CD14-positive monocyte (primary cell): ENCODE measurements around the gene R3HDM2. TPM values are rescaled to one million over a fixed set of nuclear protein-coding genes. Genes with fewer than 3 reads are reported as not detected.

Source experiments
- DNase-seq, 3 donors: peaks; one replicate each; pipeline ENCODE4 v3.0.0-alpha.2; 2011 to 2022
- H2AFZ ChIP-seq: 2 replicates; pipeline ENCODE4 v1.6.0; 2012; ENCODE audit warnings: mild to moderate bottlenecking, low read depth, low read length, inconsistent platforms; ENCODE audit not compliant: insufficient read depth, poor library complexity, severe bottlenecking
- H3K27ac ChIP-seq, 2 donors: 1 replicate in 1 of 2; 2 replicates in 1 of 2; pipeline ENCODE4 v1.5.1; 2012 to 2013; ENCODE audit warnings: low read length in 2 of 2, control low read depth in 1 of 2, inconsistent platforms in 1 of 2, low read depth in 1 of 2, mild to moderate bottlenecking in 1 of 2
- H3K27me3 ChIP-seq, 2 donors: one replicate each; pipeline versions ENCODE4 v1.6.0 to v1.6.1; 2011 to 2013; ENCODE audit warnings: low read length in 2 of 2; ENCODE audit not compliant: control insufficient read depth in 2 of 2, insufficient read depth in 2 of 2
- H3K36me3 ChIP-seq, 2 donors: replicated peaks in 1 of 2; 1 replicate in 1 of 2; 2 replicates in 1 of 2; pipeline versions ENCODE4 v1.5.1 to v1.6.1; 2012 to 2013; ENCODE audit warnings: low read length in 2 of 2, control low read depth in 1 of 2, inconsistent platforms in 1 of 2, mild to moderate bottlenecking in 1 of 2; ENCODE audit not compliant: insufficient read depth in 2 of 2, control insufficient read depth in 1 of 2
- H3K4me1 ChIP-seq, 2 donors: 1 replicate in 1 of 2; 2 replicates in 1 of 2; pipeline versions ENCODE4 v1.5.1 to v1.6.1; 2012 to 2013; ENCODE audit warnings: low read length in 2 of 2, control low read depth in 1 of 2, inconsistent platforms in 1 of 2, mild to moderate bottlenecking in 1 of 2, moderate library complexity in 1 of 2; ENCODE audit not compliant: insufficient read depth in 2 of 2, control insufficient read depth in 1 of 2
- H3K4me2 ChIP-seq: replicated peaks from 2 replicates; pipeline ENCODE3; 2012; ENCODE audit warnings: low read length, moderate library complexity, mild to moderate bottlenecking; ENCODE audit not compliant: poor library complexity, severe bottlenecking; ENCODE audit errors: extremely low read depth
- H3K4me3 ChIP-seq, 3 experiments: fragments of 200-600 bp in 1 of 3; sonication (generic) in 1 of 3; replicated peaks in 1 of 3; 1 replicate in 2 of 3; 2 replicates in 1 of 3; pipeline ENCODE4 v1.5.1; 2011 to 2013; ENCODE audit warnings: low read length in 3 of 3, mild to moderate bottlenecking in 3 of 3, control low read depth in 2 of 3, low read depth in 2 of 3, inconsistent platforms in 1 of 3, moderate library complexity in 1 of 3
- H3K79me2 ChIP-seq: 2 replicates; pipeline ENCODE4 v1.6.0; 2012; ENCODE audit warnings: mild to moderate bottlenecking, control low read depth, inconsistent platforms, low read length, moderate library complexity; ENCODE audit not compliant: insufficient read depth
- H3K9ac ChIP-seq: 2 replicates; pipeline ENCODE4 v1.6.0; 2017; ENCODE audit warnings: low read length, mild to moderate bottlenecking; ENCODE audit not compliant: insufficient read depth, poor library complexity, severe bottlenecking
- H3K9me3 ChIP-seq, 2 donors: replicated peaks in 1 of 2; 1 replicate in 1 of 2; 2 replicates in 1 of 2; pipeline versions ENCODE4 v1.5.1 to v1.6.1; 2012 to 2013; ENCODE audit warnings: low read length in 2 of 2, control low read depth in 1 of 2; ENCODE audit not compliant: control insufficient read depth in 1 of 2, insufficient read depth in 1 of 2
- H4K20me1 ChIP-seq: 2 replicates; pipeline ENCODE4 v1.6.0; 2012; ENCODE audit warnings: mild to moderate bottlenecking, low read length, control low read depth, moderate library complexity; ENCODE audit not compliant: insufficient read depth
- H3K27ac Mint-ChIP-seq, 7 donors: one replicate each; pipeline ENCODE4 v1.8.0; 2020; ENCODE audit warnings: mild to moderate bottlenecking in 7 of 7, mixed read lengths in 7 of 7, moderate library complexity in 6 of 7, inconsistent platforms in 2 of 7
- H3K27me3 Mint-ChIP-seq, 3 donors: one replicate each; pipeline ENCODE4 v1.8.0; 2021 to 2022; ENCODE audit warnings: low read depth in 3 of 3, mild to moderate bottlenecking in 3 of 3, mixed read lengths in 3 of 3, moderate library complexity in 3 of 3, inconsistent platforms in 1 of 3
- H3K36me3 Mint-ChIP-seq, 2 donors: one replicate each; pipeline ENCODE4 v1.8.0; 2020; ENCODE audit warnings: mixed read lengths in 2 of 2, inconsistent platforms in 1 of 2, mild to moderate bottlenecking in 1 of 2
- H3K4me1 Mint-ChIP-seq: one replicate; pipeline ENCODE4 v1.8.0; 2020; ENCODE audit warnings: mild to moderate bottlenecking, mixed read lengths
- H3K4me3 Mint-ChIP-seq, 2 donors: one replicate each; pipeline ENCODE4 v1.8.0; 2020; ENCODE audit warnings: mild to moderate bottlenecking in 2 of 2, mixed read lengths in 2 of 2, moderate library complexity in 1 of 2
- H3K9me3 Mint-ChIP-seq, 7 donors: one replicate each; pipeline ENCODE4 v1.8.0; 2020 to 2022; ENCODE audit warnings: mixed read lengths in 7 of 7, mild to moderate bottlenecking in 6 of 7, moderate library complexity in 6 of 7, inconsistent platforms in 2 of 7
- WGBS: methylation state at CpG from one replicate; pipeline ENCODE4 v1.1.5; 2013; ENCODE audit warnings: missing lambda C conversion rate; ENCODE audit not compliant: insufficient coverage; 5-methylcytosine and 5-hydroxymethylcytosine counted together
- intact Hi-C, 2 donors: fragments of 100-400 bp; cut with micrococcal nuclease; formaldehyde crosslinking; loops; one replicate each; pipeline versions ENCODE4 v1.15.0 to v1.15.1; 2023
- polyA plus RNA-seq, 3 donors: library from polyadenylated mRNA; depleted of rRNA in 1 of 3; unstranded in 2 of 3; stranded (reverse) in 1 of 3; fragments of 300-500 nt in 2 of 3; fragments of >200 nt in 1 of 3; fragmentation: Illumina TruSeq in 2 of 3; gene quantifications; 1 replicate in 2 of 3; 2 replicates in 1 of 3; pipeline ENCODE4 v1.2.3, GENCODE V29; 2012 to 2021
- TF ChIP-seq, protein P1 (sequence below): fragments of 200-600 bp; IDR thresholded peaks from one replicate; pipeline ENCODE4 v1.8.0; 2022; ENCODE audit warnings: antibody characterized with exemption, mild to moderate bottlenecking

The R3HDM2 gene
- polyA plus RNA-seq, 3 donors, result 4.2 to 69.4 (median 7.3) TPM

DNA sequence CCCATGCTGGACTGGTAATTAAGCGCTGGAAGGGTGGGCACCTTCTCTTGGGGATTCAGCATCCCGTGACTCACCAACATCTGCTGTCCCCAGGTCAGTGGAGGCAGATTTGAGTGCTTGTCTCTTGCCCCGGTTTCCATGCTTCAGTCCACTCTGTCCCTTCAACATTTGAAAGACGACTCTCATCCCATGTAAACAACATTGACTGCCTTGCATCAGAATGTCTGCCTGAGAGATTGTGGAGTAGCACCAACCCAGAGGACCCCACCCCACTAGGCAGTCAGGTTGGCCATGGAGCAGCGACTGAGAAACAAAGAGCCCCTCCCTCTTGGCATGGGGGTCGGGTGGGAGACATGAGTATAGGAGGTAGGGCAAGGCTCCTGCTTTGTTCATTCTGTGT is 174.9 kb downstream of the R3HDM2 start:
- 100% methylated on average over 2 of the region's 6 CpGs for WGBS
- intact Hi-C loops, result no loop called here
- Mint-ChIP-seq H3K36me3 (peaks cover 74 to 79% of the 10 kb centered on the region in 2 donors), H3K27me3 (peaks cover 0 to 2% (median 0%) of the 10 kb centered on the region in 3 donors), H3K4me3 (no peak overlapping the region), H3K27ac (no peak overlapping the region), H3K4me1 (no peaks in the 10 kb centered on the region), H3K9me3 (no peaks in the 10 kb centered on the region)
- Histone ChIP-seq H4K20me1 (no peaks in the 10 kb centered on the region), H3K4me3 (no peak overlapping the region), H3K9me3 (no peaks in the 10 kb centered on the region), H3K4me1 (no peaks in the 10 kb centered on the region), H3K27me3 (no peaks in the 10 kb centered on the region), H3K36me3 (peaks cover 68% of the 10 kb centered on the region in 2 donors), H3K27ac (no peak overlapping the region), H3K4me2 (no peak overlapping the region), H3K9ac (no peak overlapping the region), H2AFZ (no peak overlapping the region), H3K79me2 (no peaks in the 10 kb centered on the region)
- no peak for DNase-seq
- TF ChIP-seq, protein P1, sequence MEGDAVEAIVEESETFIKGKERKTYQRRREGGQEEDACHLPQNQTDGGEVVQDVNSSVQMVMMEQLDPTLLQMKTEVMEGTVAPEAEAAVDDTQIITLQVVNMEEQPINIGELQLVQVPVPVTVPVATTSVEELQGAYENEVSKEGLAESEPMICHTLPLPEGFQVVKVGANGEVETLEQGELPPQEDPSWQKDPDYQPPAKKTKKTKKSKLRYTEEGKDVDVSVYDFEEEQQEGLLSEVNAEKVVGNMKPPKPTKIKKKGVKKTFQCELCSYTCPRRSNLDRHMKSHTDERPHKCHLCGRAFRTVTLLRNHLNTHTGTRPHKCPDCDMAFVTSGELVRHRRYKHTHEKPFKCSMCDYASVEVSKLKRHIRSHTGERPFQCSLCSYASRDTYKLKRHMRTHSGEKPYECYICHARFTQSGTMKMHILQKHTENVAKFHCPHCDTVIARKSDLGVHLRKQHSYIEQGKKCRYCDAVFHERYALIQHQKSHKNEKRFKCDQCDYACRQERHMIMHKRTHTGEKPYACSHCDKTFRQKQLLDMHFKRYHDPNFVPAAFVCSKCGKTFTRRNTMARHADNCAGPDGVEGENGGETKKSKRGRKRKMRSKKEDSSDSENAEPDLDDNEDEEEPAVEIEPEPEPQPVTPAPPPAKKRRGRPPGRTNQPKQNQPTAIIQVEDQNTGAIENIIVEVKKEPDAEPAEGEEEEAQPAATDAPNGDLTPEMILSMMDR, result no peak

DNA sequence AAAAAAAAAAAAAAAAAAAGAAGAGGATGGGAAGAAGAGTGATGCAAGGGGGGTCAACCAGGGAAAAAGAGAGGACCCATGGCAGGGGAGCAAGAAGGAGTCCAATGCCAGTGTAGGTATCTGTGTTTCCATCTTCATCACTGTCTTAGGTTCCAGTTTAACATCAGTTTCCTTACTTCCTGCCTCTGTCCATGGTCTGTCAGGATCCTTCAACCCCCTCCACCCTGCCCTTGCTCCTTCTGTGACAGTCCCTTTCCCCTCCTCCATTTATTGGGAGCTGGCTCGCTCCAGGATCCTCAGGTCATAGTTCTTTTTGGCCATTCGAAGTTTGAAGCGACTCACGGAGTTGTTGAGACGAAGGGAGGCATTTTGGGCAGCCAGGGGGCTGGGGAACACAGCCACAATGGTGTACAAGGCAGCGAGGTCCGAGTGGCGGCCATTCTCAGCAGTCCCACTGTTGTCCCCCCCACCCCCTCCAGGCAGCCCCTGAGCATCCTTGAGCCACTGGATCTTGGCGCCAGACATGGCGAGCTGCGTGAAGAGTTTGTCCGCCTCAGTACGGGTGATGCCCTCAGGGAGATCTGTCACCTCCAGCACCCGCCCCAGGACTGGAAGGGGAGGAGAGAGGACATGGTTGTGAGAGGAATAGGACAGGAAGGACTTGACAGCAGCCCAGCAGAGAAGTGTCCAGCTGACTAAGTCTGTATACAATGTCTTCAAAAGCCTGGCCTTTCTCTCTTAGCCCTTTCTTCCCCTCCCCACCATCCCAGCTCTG is 176.2 kb downstream of the R3HDM2 start:
- 95% methylated on average over 4 of the region's 14 CpGs for WGBS
- Histone ChIP-seq H3K4me1 (peaks cover 2% of the 10 kb centered on the region in 2 donors), H3K79me2 (no peaks in the 10 kb centered on the region), H2AFZ (no peak overlapping the region), H4K20me1 (no peaks in the 10 kb centered on the region), H3K9ac (no peak overlapping the region), H3K36me3 (peaks cover 56 to 57% of the 10 kb centered on the region in 2 donors), H3K4me2 (no peak overlapping the region), H3K27me3 (no peaks in the 10 kb centered on the region), H3K9me3 (no peaks in the 10 kb centered on the region), H3K27ac (no peak overlapping the region), H3K4me3 (no peak overlapping the region)
- peak overlapping the region in 1 of 7 donors; percentile 32 for H3K27ac Mint-ChIP-seq
- H3K36me3 Mint-ChIP-seq, result peaks cover 63 to 67% of the 10 kb centered on the region in 2 donors
- intact Hi-C loops, result no loop called here
- no peak for DNase-seq
- TF ChIP-seq, protein P1, result no peak
- no peaks in the 10 kb centered on the region for H3K9me3 Mint-ChIP-seq
- peaks cover 1% of the 10 kb centered on the region for H3K4me1 Mint-ChIP-seq
- H3K27me3 Mint-ChIP-seq, result peaks cover 0 to 2% (median 0%) of the 10 kb centered on the region in 3 donors
- H3K4me3 Mint-ChIP-seq, result no peak overlapping the region
